ENCODE results near the gene CLSTN1. TPM values are rescaled to one million over a fixed set of nuclear protein-coding genes. Genes with fewer than 3 reads are reported as not detected.
"Not testable (repeated sequence)": the region's sequence is repeated elsewhere in the genome, so short reads cannot be mapped to it uniquely, and the experiment has no call there.

Gene CLSTN1
- total RNA-seq, 1 experiment from 2014 or later, result 99.0 TPM

DNA sequence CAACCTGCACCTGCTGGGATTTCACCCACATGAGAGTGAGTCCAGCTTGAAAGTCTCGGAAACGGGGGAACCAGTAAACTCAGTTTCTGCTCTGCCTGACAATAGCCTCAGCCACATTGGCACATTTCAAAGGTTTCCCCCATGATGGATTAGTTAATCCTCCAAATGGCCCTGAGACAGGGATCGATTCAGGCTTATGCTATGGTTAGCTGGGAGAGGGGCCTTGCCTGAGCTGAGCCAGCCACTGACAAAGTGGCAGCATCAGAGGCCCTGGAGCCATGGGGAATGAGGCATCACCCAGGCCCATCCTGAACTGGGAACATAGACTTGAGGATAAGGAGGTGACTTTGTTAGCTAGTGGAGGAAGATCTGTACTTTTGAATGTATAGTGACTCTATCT, 2.9 kb upstream of the CLSTN1 start:
- DNase-seq (ENCODE audit: low spot score), result no peak

DNA sequence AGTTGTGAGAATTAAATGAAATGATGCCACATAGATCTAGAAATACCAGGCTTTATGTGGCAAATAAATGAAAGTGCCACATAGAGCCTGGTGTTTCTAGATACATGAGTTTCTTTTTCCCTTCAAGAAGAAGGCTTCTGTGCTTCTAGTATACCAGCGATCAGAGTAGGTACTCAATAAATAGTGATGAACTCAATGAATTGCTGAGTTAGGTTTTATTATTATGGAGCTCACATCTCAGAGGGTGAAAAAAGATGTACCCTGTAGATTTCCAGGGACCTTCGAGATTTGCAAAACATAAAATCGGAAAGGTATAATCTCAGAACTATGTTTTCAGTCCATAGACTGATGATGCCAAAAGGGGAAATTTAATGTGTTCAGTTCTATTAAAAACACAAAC, 2.3 kb upstream of the CLSTN1 start:
- no peak for DNase-seq (ENCODE audit: low spot score)

DNA sequence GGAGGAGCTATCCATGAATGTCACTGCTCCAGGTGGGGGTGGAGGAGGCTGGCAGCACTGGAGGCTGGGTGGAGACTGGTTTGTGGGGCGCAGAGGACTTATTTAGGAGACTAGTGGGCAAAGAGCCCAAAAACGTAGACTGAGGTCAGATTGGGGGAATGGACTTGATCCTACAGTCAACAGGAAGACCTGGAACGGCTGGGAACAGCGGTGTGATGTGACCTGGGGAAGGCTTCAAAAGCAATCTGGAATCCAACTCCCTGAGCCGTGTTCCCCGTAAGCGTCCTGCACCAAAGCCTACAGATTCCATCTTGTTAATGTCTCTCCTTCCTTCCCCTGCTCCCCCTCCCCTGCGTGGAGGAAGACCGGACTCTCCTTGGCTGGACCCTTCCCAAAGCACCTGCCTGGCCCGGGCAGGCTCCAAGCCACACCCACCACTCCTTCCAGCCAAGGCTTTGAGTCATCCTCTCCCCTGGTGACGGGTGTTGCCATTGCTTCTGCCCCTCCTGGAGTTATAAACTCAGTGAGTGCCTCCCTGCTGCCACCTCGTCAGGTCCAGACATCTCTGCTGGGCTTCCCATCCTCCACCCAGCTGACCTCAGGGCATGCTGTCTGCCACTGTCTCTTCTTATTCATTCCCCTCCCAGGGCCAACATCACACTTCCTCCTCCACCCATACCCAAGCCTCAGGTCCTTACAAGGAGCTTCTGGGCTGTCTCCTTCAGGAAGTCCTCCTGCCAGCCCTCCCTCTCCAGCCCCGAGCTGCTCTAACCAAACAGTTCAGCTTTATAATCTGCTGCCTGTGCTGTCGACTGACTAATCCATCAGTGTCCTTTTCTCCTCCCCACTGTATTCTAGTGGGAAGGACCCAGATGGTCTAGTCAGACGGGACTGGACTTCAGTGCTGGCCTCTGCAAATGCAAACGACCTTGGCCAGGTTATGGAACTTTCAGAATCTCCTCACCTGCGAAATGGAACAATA, 1.6 kb upstream of the CLSTN1 start:
- peak; percentile 92 for DNase-seq (ENCODE audit: low spot score)

DNA sequence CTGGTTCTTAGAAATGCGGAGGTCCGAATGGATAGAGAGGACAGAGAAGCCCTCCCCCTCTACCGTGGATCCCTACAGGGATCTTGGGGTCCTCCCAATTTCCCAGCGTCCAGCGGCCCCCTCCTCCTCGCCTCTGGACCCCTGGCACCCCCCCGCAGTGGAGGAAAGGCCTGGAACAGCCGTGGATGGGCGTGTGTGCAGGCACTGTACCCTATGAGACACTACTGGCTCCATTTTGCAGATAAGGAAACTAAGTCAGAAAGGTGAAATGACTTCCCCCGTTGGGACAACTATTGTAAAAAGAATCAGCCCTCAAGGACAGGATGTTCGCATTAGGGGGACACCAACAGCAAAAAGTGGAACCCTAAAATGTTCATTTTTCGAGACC, 931 bp upstream of the CLSTN1 start:
- no peak for DNase-seq (ENCODE audit: low spot score)

DNA sequence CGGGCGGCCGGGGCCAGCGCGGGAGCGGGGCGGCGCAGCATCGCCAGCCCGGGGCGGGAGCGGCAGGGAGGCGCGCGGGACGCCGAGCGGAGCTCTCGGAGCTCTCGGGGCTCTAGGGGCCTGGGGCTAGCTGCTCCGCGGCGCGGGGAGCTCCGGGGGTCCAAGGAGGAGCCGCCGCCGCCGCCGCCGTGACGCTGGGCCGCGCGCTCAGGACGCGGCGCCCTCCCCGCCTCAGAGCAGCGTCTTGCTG, 147 bp downstream of the CLSTN1 start:
- no peak for DNase-seq (ENCODE audit: low spot score)

DNA sequence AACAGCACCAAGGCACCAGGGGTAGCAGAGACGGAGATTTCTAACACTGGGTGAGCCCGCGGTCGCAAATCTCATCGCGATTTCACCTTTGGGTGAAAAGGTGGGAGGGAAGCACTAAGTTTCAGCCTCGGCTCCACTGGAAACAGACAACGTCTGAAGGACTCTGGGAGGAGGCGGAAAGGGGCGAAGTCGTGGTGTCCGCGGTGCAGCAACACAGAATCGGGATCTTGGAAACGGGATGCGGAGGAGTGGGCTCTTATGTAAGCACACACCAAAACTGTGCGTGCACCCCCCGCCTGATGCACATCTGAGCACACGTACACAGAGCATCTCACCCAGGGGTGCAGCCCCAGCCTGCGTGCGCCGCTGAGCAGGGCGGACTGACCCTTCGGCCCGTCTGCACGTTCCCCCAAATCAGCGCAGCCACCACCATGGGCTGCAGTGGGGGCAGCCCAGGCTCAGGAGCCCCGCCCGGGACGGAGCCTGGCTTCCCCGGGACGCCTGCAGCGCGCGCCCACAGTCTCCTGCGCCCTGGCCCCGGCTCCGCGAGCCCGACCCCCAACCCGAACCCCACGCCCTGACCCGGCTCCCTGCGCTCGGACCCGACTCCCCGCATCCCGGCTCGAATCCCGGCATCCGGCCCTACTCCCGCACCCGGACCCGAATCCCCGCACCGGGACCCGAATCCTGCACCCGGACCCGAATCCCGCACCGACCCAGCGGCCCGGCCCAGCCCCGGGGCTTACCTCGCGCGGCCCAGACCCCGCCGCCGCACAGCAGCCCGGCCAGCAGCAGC, 670 bp downstream of the CLSTN1 start:
- peak; percentile 48 for DNase-seq (ENCODE audit: low spot score)

DNA sequence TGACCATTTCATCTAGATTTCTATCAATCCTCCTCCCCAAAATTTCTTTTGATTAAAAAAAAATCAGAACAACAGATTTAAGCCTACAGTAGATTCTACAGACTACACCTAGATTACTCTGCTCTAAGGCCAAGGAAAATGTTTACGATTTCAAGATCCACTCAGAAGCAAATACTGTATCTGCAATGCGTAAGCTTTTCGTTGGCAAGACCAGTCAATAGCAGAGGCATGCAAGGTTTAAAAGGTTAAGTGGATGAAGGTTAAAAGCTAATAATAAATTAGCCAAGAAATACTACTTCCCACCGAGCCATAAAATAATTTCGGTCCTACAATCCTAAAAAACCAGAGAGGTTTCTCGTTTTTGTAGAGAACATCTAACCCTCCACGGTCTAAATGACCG, 1.3 kb downstream of the CLSTN1 start:
- DNase-seq (ENCODE audit: low spot score), result peak; percentile 44

DNA sequence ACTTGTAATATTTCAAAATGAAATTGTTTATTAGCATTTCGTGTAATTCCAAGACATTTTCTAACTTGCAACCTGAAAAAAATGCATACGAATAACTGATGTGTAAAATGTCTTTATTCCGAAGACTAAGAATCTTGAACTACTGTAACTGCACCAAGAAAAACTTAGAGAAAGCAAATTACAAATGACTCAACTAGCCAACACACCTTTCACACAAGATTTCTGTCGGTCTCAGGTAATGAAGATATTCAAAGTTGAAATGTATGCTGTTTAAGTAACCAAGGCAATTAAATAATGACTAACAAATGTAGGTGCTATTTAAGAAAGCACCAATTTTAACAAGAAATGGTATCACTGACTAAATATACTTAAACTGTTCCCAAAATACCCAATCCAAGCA, 2.1 kb downstream of the CLSTN1 start:
- no peak for DNase-seq (ENCODE audit: low spot score)

DNA sequence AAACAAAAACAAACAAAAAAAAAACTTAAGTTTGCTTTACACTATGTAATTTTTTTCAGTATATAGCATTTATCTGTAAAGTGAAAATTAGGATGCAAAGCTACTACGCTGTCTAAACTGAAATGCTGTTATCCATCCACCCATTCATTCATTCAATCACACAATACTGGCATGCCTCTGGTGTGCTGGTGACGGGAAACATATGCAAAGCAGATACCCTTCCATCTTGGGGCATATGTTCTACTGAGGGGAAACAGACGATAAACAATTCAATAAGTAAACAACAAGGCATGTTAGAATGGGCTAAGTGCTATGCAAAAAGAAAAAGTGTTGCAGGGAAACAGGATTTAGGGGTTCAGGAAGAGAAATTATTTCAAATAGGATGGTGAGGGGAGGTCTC, 3.2 kb downstream of the CLSTN1 start:
- DNase-seq (ENCODE audit: low spot score), result no peak

DNA sequence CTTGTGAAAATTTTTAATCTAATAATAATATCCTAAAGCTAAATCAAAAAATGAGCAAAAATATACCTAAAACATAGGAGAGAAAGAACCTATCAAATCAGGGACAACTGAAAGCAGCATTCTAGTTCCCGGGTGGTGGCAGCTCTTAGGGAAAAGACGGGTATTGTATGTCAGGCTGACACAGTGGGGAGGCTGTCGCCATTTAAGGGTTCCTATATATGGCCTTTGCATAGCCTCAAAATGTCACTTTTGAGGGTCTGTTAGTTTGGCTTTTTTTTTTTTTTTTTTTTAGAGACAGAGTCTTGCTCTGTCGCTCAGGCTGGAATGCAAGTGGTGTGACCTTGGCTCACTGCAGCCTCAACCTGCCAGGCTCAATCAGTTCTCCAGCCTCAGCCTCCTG, 6.0 kb downstream of the CLSTN1 start:
- DNase-seq (ENCODE audit: low spot score), result no peak

DNA sequence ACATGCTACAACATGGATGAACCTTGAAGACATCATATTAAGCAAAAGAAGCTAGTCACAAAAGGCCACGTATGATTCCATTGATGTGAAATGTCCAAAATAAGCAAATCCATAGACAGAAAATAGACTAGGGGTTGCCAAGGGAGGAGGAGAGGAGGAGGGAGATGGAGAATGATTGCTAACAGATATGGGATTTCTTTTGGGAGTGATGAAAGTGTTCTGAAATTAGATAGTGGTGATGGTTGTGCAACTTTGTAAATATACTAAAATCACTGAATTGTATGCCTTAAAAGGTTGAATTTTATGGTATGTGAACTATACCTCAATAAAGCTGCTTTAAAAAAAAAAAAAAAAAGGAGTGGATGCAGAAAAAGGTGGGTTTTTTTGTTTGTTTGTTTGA, 7.6 kb downstream of the CLSTN1 start:
- DNase-seq (ENCODE audit: low spot score), result no peak

DNA sequence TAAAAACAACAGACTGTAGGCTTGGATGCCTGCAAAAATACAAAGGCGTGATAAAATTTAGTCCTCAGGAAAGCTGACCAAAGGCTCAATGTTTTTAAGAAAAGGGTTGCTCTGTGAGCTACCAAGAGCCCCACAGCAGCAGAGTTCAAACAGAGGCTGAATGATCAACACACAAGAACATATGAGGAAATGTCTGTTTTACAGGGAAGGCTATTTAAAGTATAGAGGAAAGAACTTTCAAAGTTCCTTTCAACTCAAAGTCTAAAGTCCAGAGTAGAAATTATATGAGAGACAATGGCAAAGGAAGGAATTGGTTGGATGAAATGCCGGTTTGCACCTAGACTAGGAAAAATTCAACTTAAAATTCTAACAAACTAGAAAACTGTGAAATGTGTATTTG, 8.6 kb downstream of the CLSTN1 start:
- no peak for DNase-seq (ENCODE audit: low spot score)

DNA sequence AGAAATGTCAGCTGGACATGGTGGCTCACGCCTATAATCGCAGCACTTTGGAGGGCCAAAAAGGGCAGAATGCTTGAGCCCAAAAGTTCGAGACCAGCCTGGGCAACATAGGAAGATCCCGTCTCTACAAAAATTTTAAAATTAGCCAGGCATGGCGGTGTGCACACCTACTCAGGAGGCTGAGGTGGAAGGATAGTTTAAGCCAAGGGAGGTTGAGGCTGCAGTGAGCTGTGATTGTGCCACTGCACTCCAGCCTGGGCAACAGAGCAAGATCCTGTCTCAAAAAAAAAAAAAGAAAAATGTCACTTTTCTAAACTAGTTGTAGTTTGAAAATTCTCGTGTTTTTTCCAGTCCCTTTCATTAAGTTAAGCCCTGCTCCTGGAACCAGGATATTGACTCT, 9.1 kb downstream of the CLSTN1 start:
- DNase-seq (ENCODE audit: low spot score), result no peak

DNA sequence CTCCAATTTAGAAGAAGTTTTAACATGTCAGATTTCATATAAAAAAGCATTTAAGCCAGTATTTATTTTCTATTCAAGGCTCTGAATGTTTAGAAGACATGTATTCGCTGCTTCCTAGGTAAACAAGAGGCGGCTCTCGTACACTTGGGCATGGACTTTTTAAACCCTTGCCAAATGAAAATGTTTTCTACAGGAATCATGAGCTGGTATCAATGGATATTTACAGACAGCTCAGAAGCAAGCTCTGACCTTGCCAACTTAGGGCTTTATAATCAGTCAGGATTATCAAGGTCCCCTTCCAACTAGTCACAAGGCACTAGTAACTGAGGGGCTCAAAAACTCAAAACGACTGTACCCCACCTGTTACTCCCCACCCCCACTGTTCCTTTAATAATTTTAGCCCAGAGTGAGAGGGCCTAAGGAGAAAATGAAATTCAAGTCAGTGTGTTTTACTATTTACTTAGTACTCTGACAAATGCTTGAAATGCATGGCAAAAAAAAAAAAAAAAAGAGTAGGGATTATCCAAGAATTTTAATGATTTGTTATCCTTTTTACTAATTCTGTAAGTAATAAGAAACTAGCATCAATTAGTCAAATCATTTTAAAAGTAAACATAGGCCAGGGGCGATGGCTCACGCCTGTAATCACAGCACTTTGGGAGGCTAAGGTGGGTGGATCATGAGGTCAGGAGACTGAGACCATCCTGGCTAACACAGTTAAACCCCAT, 12.4 kb downstream of the CLSTN1 start:
- no peak for DNase-seq (ENCODE audit: low spot score)

DNA sequence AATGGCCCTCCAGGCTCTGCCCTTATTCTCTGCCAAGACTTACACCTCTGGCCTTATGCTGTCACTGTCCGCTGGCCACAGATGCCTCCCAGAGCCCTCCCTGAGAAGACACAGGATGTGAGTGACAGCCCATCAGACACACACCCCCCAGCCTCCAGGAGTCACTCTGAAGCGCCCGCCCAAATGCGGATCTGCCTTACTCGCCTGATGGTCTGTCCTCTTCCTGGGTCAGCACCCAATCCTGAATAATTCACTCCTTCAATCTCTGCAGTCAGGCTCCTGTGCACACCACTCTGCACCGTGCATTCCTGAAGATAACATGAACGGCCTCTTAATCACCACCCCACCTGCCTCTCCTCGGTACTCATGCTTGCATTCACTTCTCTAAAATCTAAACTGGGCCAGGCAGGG, 14.7 kb downstream of the CLSTN1 start:
- no peak for DNase-seq (ENCODE audit: low spot score)

DNA sequence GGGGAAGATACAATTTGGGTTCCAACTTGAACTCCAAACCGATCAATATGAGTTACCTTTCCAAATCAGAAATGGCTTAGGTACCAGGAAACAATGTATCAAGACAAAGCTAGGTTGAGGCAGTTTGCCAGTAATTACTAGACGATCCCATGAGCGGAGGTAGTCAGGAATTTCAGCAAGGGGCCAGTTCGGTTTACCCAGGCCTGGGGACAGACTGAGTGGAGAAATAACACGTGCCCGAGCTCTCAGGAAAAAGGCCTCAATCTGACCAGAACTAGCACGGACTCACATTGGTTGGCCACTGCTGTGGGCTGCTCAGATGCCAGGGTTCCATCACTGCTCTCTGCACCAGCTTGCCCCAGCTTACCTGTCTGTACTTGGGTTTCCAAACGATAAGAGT, 15.3 kb downstream of the CLSTN1 start:
- DNase-seq (ENCODE audit: low spot score), result no peak

DNA sequence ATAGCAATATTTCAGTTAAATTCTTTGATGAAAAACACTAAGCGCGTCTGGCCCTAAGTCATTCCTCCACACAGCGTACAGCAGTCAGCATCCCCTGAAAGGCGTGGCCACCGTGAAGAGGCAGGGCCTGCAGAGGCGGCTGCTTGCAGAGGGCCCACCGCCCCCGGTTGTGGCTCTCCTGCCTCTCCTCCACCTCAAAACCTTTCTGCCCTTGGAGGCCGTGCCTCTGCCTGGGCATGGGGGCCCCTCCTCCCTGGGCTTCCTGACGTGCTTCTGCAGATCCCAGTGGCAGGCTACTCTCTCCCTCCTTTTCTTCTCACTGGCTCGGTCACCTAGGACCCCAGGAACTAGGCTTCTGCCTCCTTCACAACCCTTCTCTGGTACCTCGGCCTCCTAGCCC, 16.2 kb downstream of the CLSTN1 start:
- DNase-seq (ENCODE audit: low spot score), result no peak

DNA sequence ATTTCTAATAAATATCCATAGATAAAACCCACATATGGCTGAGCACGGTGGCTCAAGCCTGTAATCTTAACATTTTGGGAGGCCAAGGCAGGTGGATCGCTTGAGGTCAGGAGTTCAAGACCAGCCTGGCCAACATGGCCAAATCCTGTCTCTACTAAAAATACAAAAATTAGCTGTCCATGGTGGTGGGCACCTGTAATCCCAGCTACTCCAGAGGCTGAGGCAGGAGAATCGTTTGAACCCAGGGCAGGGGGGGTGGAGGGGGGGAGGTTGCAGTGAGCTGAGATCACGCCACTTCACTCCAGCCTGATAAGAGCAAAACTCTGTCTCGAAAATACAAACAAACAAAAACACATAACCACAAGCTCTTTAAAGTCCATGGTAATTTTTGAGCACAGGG, 17.8 kb downstream of the CLSTN1 start:
- not testable (repeated sequence) for DNase-seq (ENCODE audit: low spot score)

DNA sequence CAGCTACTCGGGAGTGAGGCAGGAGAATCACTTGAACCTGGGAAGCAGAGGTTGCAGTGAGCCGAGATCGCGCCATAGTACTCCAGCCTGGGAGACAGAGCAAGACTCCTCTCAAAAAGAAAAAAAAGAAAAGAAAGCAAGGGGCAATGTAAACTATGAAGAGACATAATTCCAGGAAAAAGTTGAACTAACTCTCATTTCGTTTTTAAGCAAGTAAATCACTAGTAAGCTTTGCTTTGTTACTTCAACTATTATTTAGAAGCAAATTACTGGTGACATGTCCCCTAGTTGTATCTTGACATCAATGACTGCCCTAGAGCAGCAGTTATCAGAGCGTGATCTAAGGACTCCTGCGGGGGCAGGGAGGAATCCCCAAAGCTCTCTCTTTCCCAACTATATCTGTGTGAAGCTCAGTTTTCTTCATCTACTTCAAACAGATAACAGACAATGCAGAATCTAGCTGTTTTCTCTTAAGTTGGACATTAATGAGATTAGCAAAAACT, 18.7 kb downstream of the CLSTN1 start:
- no peak for DNase-seq (ENCODE audit: low spot score)

DNA sequence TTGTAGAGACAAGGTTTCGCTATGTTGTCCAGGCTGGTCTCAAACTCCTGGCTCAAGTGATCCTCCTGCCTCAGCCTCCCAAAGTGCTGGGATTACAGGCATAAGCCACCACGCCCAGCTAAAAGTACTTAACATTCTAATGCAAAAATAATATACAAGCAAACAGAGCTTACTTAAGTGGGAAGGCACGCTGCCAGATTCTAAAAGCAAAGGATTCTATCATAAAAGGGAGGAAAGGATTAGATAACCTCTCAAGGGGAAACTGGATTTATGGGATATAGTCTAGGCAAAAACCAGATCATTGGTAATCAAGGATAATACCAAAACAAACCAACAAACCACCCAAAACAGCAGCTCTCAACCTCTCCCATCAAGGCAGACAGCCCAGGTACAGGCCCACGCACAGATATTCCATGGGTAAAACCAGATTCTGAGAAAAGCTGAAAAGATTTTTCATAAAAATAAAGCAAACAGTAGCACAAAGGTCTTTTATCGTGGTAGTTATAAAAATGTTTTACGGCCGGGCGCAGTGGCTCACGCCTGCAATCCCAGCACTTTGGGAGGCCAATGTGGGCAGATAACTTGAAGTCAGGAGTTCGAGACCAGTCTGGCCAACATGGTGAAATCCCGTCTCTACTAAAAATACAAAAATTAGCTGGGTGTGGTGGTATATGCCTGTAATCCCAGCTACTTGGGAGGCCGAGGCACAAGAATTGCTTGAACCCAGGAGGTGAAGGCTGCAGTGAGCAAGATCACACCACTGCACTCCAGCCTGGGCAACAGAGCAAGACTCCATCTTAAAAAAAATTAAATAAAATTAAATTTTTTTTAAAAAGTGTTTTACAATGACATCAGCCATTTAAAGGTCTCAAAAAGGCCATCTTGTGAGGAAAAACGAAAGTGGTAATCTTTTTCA, 20.5 kb downstream of the CLSTN1 start:
- not testable (repeated sequence) for DNase-seq (ENCODE audit: low spot score)

DNA sequence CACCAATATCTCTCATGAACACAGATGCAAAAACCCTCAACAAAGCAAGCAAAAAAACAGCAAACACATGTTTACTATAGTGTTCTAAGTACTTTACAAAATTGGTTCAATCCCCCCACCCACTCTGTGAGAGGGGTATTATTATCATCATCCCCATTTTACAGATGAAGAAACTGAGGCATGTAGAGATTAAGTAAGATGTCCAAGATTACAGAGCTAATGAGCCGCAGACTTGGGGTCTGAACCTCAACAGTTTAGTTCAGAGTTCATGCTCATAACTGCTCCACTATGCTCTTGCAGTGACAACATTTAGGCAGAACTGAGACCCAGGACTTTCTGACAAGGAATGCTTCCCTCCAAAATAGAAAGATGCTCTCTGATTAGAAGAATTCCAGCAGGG, 21.9 kb downstream of the CLSTN1 start:
- no peak for DNase-seq (ENCODE audit: low spot score)
